ENCODE data around the gene C10orf90.

GRCh38 chr10:126701526-126701925, 31.0 kb upstream of the C10orf90 start:
- TF ChIP-seq CTCF (IDR thresholded peaks at IDR 0.05), result no peak
- no peak for TF ChIP-seq POLR2A (IDR thresholded peaks at IDR 0.05)

All from testis (tissue), 2 donors.